CD4-positive, alpha-beta memory T cell (primary cell): ENCODE data around the gene PSMD10. TPM values are rescaled to one million over a fixed set of nuclear protein-coding genes. Genes with fewer than 3 reads are reported as not detected.
A peak's percentile ranks its signal among the peaks of the same experiment; 100 is the strongest.

ENCODE experiments used
- CTCF ChIA-PET: fragments of 350-600 bp; sonication (Branson Sonifier 250); formaldehyde crosslinking; loops from one replicate; lab custom pipeline; 2021; ENCODE audit warnings: inconsistent platforms; ENCODE audit not compliant: partially characterized antibody; lab: Charles Lee
- POLR2A ChIA-PET: fragments of 350-600 bp; sonication (Branson Sonifier 250); formaldehyde crosslinking; loops from one replicate; lab custom pipeline; 2021; ENCODE audit not compliant: partially characterized antibody; lab: Charles Lee
- DNase-seq, 5 donors: peaks; one replicate each; pipeline versions ENCODE4 v3.0.0 to v3.0.0-alpha.2; 2020 to 2022; ENCODE audit warnings: mixed read lengths in 1 of 5
- H3K27ac ChIP-seq: one replicate; pipeline ENCODE4 v1.7.0; 2013; ENCODE audit warnings: low read depth, low read length
- H3K27me3 ChIP-seq: 2 replicates; pipeline ENCODE4 v1.7.0; 2013; ENCODE audit warnings: mild to moderate bottlenecking, low read length, moderate library complexity; ENCODE audit not compliant: insufficient read depth
- H3K36me3 ChIP-seq: 2 replicates; pipeline ENCODE4 v1.7.0; 2013; ENCODE audit warnings: mild to moderate bottlenecking, low read length, moderate library complexity; ENCODE audit not compliant: insufficient read depth
- H3K4me1 ChIP-seq: 2 replicates; pipeline ENCODE4 v1.7.0; 2013; ENCODE audit warnings: mild to moderate bottlenecking, low read length, moderate library complexity; ENCODE audit not compliant: insufficient read depth
- H3K4me3 ChIP-seq, 2 donors: one replicate each; pipeline ENCODE4 v1.7.0; 2013; ENCODE audit warnings: low read length in 2 of 2, mild to moderate bottlenecking in 1 of 2
- H3K9me3 ChIP-seq, 2 donors: one replicate each; pipeline ENCODE4 v1.7.0; 2013; ENCODE audit warnings: low read length in 2 of 2, control low read depth in 1 of 2; ENCODE audit not compliant: control insufficient read depth in 1 of 2
- H3K27ac Mint-ChIP-seq, 7 donors: one replicate each; pipeline ENCODE4 v1.8.0; 2020 to 2021; ENCODE audit warnings: mixed read lengths in 7 of 7, mild to moderate bottlenecking in 6 of 7, inconsistent platforms in 3 of 7, moderate library complexity in 3 of 7
- H3K27me3 Mint-ChIP-seq, 2 donors: one replicate each; pipeline ENCODE4 v1.8.0; 2020 to 2021; ENCODE audit warnings: mixed read lengths in 2 of 2
- H3K36me3 Mint-ChIP-seq, 2 donors: one replicate each; pipeline ENCODE4 v1.8.0; 2020 to 2021; ENCODE audit warnings: mixed read lengths in 2 of 2, inconsistent platforms in 1 of 2, mild to moderate bottlenecking in 1 of 2
- H3K4me1 Mint-ChIP-seq, 4 donors: one replicate each; pipeline ENCODE4 v1.8.0; 2020 to 2021; ENCODE audit warnings: mixed read lengths in 4 of 4, mild to moderate bottlenecking in 1 of 4
- H3K4me3 Mint-ChIP-seq, 8 donors: one replicate each; pipeline ENCODE4 v1.8.0; 2020 to 2021; ENCODE audit warnings: mixed read lengths in 8 of 8, mild to moderate bottlenecking in 7 of 8, moderate library complexity in 6 of 8, inconsistent platforms in 3 of 8
- H3K9me3 Mint-ChIP-seq, 8 donors: one replicate each; pipeline ENCODE4 v1.8.0; 2020 to 2021; ENCODE audit warnings: mixed read lengths in 8 of 8, mild to moderate bottlenecking in 5 of 8, inconsistent platforms in 3 of 8, moderate library complexity in 1 of 8
- intact Hi-C: fragments of 100-400 bp; cut with micrococcal nuclease; formaldehyde crosslinking; loops from one replicate; pipeline ENCODE4 v1.15.1; 2023
- polyA plus RNA-seq, 2 donors: library from polyadenylated mRNA; unstranded; fragments of 300-500 nt; fragmentation: Illumina TruSeq; gene quantifications; one replicate each; pipeline ENCODE4 v1.2.3, GENCODE V29; 2021
- total RNA-seq, 2 experiments: library from RNA; stranded (reverse); gene quantifications; one replicate each; pipeline ENCODE4 v1.2.3, GENCODE V29; 2021

The PSMD10 gene, protein sequence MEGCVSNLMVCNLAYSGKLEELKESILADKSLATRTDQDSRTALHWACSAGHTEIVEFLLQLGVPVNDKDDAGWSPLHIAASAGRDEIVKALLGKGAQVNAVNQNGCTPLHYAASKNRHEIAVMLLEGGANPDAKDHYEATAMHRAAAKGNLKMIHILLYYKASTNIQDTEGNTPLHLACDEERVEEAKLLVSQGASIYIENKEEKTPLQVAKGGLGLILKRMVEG
- 10 to 100 TPM; 29.0 to 32.6 TPM for total RNA-seq
- 10 to 100 TPM; 56.7 to 87.8 TPM for polyA plus RNA-seq

DNA sequence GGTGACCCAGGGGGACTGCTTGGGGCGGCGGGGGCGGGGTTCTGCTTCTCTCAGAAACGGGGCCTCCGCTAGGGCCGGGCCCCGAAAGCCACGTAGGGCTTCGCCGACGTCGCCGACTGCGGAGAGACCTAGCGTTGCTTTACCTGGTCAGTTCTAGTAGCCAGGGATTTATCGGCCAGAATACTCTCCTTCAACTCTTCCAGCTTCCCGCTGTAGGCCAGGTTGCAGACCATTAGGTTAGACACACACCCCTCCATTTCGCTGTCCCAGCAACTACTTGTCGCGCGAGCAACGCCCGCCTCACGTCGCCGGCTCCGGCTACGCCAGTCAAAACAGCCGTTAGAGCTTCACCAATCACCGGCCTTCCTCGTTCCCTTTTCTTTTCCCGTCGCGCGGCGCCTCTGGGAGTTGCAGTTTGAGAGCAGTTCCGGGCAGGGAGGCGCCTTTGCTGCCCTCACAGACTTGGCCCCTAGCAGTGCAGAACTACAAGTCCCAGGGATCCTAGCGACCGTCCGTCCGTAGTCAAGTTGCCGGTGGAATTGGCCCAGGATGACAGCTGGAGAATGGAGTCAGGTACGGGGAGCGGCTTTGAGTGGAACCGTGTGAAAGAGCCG is at the start of gene PSMD10, which contains the start of gene ATG4A:
PSMD10 (minus strand) TSS at position 279 of the 614 bp plus-strand sequence; CDS start at position 257, 22 bp downstream.
ATG4A (plus strand) TSS at position 515 of the 614 bp plus-strand sequence; CDS start at position 564, 49 bp downstream.
- peak; percentile 86 to 96 (median 90) for DNase-seq
- Histone ChIP-seq H3K27me3 (no peaks in the 10 kb centered on the region), H3K4me3 (peak within 1 kb of the TSS; percentile 48 to 75), H3K27ac (peak within 1 kb of the TSS; percentile 81), H3K9me3 (no peaks in the 10 kb centered on the region), H3K4me1 (peaks cover 22% of the 10 kb centered on the region), H3K36me3 (no peaks in the 10 kb centered on the region)
- H3K4me1 Mint-ChIP-seq: peaks cover 5 to 17% (median 7%) of the 10 kb centered on the region in 4 donors
- no peaks in the 10 kb centered on the region for H3K27me3 Mint-ChIP-seq
- H3K27ac Mint-ChIP-seq: no peak within 1 kb of the TSS
- H3K36me3 Mint-ChIP-seq: peaks cover 4 to 5% of the 10 kb centered on the region in 2 donors
- ChIA-PET POLR2A (interaction anchor here (0.9 to 1.8 kb wide), 12 partner anchors 9 to 973 kb away, joined by 3 to 10 read pairs (median 4); partner anchors contain the start of genes MID2 and RBM41), CTCF (no interaction called here)
- H3K9me3 Mint-ChIP-seq: no peaks in the 10 kb centered on the region
- intact Hi-C loops: loop anchor here (1.0 to 5.0 kb wide), 4 partner anchors 71 to 1481 kb away; partner anchors contain the start of genes PRPS1 and RADX
- no peak within 1 kb of the TSS for H3K4me3 Mint-ChIP-seq

GRCh38 chrX:108138814-108139702 is 47.7 kb upstream of the PSMD10 start:
- Mint-ChIP-seq H3K36me3 (peaks cover 34 to 56% of the 10 kb centered on the region in 2 donors), H3K4me3 (no peak overlapping the region), H3K27ac (no peak overlapping the region), H3K4me1 (no peaks in the 10 kb centered on the region), H3K27me3 (no peaks in the 10 kb centered on the region), H3K9me3 (peaks cover 0 to 1% (median 0%) of the 10 kb centered on the region in 8 donors)
- no peaks in the 10 kb centered on the region for H3K9me3 ChIP-seq
- DNase-seq: peak in 1 of 5 donors; percentile 11
- H3K27me3 ChIP-seq: no peaks in the 10 kb centered on the region
- intact Hi-C loops: no loop called here
- ChIA-PET POLR2A (no interaction called here), CTCF (interaction anchor here (0.7 kb wide), 1 partner anchor 29 kb away, joined by 4 read pairs; no protein-coding TSS in a partner anchor)
- no peak overlapping the region for H3K4me3 ChIP-seq
- H3K27ac ChIP-seq: no peak overlapping the region
- peaks cover 7% of the 10 kb centered on the region for H3K36me3 ChIP-seq
- no peaks in the 10 kb centered on the region for H3K4me1 ChIP-seq

DNA sequence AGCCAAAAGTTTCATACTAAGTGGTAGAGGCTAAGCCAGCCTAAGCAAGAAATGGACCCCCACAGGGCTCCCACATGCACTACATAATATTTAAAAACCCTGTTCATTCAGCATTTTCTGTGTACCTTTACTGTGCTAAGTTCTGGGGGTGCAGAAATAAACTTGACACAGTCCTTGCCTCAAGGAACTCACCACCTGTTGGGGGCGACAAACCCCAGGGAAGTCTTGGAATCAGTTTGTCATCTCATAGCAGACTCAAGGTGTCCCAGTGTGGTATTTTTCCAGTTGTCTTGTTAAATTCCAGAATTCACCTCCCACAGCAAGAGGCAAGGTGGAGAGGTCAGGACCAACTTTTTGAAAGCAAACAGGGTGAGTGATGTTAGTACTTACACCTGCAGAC is 43.4 kb upstream of the PSMD10 start:
- Mint-ChIP-seq H3K4me3 (no peak overlapping the region), H3K27ac (no peak overlapping the region), H3K36me3 (peaks cover 32 to 60% of the 10 kb centered on the region in 2 donors), H3K27me3 (no peaks in the 10 kb centered on the region), H3K4me1 (no peaks in the 10 kb centered on the region), H3K9me3 (peaks cover 0 to 1% (median 0%) of the 10 kb centered on the region in 8 donors)
- Histone ChIP-seq H3K27ac (no peak overlapping the region), H3K27me3 (no peaks in the 10 kb centered on the region), H3K4me3 (no peak overlapping the region), H3K9me3 (no peaks in the 10 kb centered on the region), H3K36me3 (peaks cover 7% of the 10 kb centered on the region), H3K4me1 (no peaks in the 10 kb centered on the region)
- no peak for DNase-seq
- ChIA-PET POLR2A (no interaction called here), CTCF (no interaction called here)
- intact Hi-C loops: no loop called here

GRCh38 chrX:108132876-108133275 is 41.5 kb upstream of the PSMD10 start:
- DNase-seq: no peak
- peaks cover 24 to 54% of the 10 kb centered on the region in 2 donors for H3K36me3 Mint-ChIP-seq

DNA sequence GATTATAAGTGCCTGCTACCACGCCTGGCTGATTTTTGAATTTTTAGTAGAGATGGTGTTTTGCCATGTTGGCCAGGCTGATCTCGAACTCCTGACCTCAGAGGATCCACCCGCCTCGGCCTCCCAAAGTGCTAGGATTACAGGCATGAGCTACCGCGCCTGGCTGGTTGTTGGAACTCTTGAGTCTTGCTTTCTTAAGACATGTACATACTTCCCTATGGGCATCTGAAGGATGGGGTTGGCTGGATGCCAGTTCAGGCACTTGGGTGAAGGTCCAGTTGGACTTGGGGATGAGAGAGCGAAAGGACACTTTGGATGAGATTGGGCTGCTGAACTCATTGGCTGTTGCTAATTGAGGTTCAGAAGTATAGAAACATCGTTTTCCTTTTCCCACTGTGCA is 40.7 kb upstream of the PSMD10 start:
- H3K36me3 Mint-ChIP-seq: peaks cover 21 to 47% of the 10 kb centered on the region in 2 donors
- intact Hi-C loops: no loop called here
- Histone ChIP-seq H3K27me3 (no peaks in the 10 kb centered on the region), H3K36me3 (no peaks in the 10 kb centered on the region), H3K9me3 (no peaks in the 10 kb centered on the region), H3K27ac (no peak overlapping the region), H3K4me1 (no peaks in the 10 kb centered on the region), H3K4me3 (no peak overlapping the region)
- no peaks in the 10 kb centered on the region for H3K27me3 Mint-ChIP-seq
- H3K4me1 Mint-ChIP-seq: no peaks in the 10 kb centered on the region
- ChIA-PET POLR2A (no interaction called here), CTCF (no interaction called here)
- DNase-seq: no peak
- H3K27ac Mint-ChIP-seq: no peak overlapping the region
- no peak overlapping the region for H3K4me3 Mint-ChIP-seq
- H3K9me3 Mint-ChIP-seq: no peaks in the 10 kb centered on the region

More at GRCh38 chrX:108132876-108133275, 41.5 kb upstream of the PSMD10 start:
- no peaks in the 10 kb centered on the region for H3K9me3 ChIP-seq
- H3K27ac ChIP-seq: no peak overlapping the region
- intact Hi-C loops: no loop called here
- no peaks in the 10 kb centered on the region for H3K27me3 ChIP-seq
- no peak overlapping the region for H3K27ac Mint-ChIP-seq
- ChIA-PET CTCF (no interaction called here), POLR2A (no interaction called here)
- H3K4me3 ChIP-seq: no peak overlapping the region
- H3K4me1 Mint-ChIP-seq: no peaks in the 10 kb centered on the region
- no peaks in the 10 kb centered on the region for H3K9me3 Mint-ChIP-seq
- no peaks in the 10 kb centered on the region for H3K4me1 ChIP-seq
- H3K4me3 Mint-ChIP-seq: no peak overlapping the region
- H3K27me3 Mint-ChIP-seq: no peaks in the 10 kb centered on the region
- H3K36me3 ChIP-seq: peaks cover 2% of the 10 kb centered on the region

- no peaks in the 10 kb centered on the region for H3K36me3 ChIP-seq
- Mint-ChIP-seq H3K27me3 (no peaks in the 10 kb centered on the region), H3K4me3 (no peak overlapping the region), H3K27ac (no peak overlapping the region), H3K9me3 (no peaks in the 10 kb centered on the region), H3K36me3 (peaks cover 27 to 46% of the 10 kb centered on the region in 2 donors), H3K4me1 (no peaks in the 10 kb centered on the region)
- intact Hi-C loops: no loop called here
- no peaks in the 10 kb centered on the region for H3K9me3 ChIP-seq
- no peak for DNase-seq
- no peak overlapping the region for H3K27ac ChIP-seq
- ChIA-PET POLR2A (no interaction called here), CTCF (no interaction called here)
- H3K4me3 ChIP-seq: no peak overlapping the region
- H3K4me1 ChIP-seq: no peaks in the 10 kb centered on the region
- H3K27me3 ChIP-seq: no peaks in the 10 kb centered on the region
Measured at GRCh38 chrX:108131471-108131870, 40.1 kb upstream of the PSMD10 start.

GRCh38 chrX:108130889-108131288 is 39.5 kb upstream of the PSMD10 start:
- Mint-ChIP-seq H3K4me1 (no peaks in the 10 kb centered on the region), H3K27ac (no peak overlapping the region), H3K9me3 (no peaks in the 10 kb centered on the region), H3K4me3 (no peak overlapping the region), H3K27me3 (no peaks in the 10 kb centered on the region), H3K36me3 (peaks cover 29 to 47% of the 10 kb centered on the region in 2 donors)
- intact Hi-C loops: no loop called here
- Histone ChIP-seq H3K27me3 (no peaks in the 10 kb centered on the region), H3K27ac (no peak overlapping the region), H3K4me3 (no peak overlapping the region), H3K9me3 (no peaks in the 10 kb centered on the region), H3K4me1 (no peaks in the 10 kb centered on the region), H3K36me3 (no peaks in the 10 kb centered on the region)
- CTCF ChIA-PET: no interaction called here
- no peak for DNase-seq
- POLR2A ChIA-PET: no interaction called here
